NCI-H1048 (cell line): Measurements from ENCODE around the gene HIRA.
A peak's percentile ranks its signal among the peaks of the same experiment; 100 is the strongest.
"Not testable (repeated sequence)": the region's sequence is repeated elsewhere in the genome, so short reads cannot be mapped to it uniquely, and the experiment has no call there.

Experiments
- DNase-seq: peaks from one replicate; lab custom pipeline; 2025; lab: John Stamatoyannopoulos, UW

The HIRA gene

DNA sequence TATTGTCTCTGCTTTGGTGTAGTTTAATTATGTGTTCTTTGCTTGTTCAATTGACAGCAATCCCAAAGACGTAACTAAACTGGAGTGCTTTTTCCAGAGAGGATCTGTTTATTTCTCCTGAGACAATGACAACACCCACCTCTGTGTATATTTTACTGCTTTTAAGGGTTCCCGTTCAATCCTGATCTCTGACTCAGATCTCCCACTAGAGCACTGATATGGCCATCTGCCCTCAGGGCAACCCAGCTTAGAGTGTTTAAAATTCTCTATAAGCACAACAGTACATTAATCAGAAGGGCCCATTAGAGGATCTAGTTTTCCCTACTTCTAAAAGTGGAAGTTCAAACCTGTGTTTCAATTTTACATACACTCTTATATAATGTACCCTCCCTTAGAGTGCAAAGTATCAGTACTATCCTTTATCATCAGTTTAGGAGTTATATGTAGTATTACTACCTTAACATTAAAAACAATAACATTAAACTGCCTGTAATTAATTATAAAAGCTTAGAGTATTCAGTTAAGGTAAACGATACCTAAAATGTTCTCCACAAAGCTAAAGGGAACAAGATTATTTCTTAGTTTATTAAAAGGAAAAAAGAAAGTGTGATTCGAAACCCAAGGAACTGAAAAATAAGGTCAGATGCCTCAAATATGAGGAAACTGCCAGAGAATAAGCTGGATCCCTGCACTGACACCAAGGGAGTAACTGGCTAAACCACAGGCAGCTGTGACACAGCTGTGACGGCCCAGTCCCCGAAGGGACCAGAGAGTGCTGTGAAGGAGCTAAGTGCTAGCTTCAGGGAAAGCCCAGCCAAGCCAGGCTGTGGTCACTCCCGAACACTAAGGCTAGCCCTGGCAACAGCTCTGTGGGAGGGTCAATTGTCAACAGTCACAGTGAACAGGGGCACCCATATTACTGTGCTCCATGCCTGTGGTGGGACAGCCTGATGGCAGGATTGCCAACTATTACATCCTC, 32.2 kb upstream of the HIRA start:
- no peak for DNase-seq

DNA sequence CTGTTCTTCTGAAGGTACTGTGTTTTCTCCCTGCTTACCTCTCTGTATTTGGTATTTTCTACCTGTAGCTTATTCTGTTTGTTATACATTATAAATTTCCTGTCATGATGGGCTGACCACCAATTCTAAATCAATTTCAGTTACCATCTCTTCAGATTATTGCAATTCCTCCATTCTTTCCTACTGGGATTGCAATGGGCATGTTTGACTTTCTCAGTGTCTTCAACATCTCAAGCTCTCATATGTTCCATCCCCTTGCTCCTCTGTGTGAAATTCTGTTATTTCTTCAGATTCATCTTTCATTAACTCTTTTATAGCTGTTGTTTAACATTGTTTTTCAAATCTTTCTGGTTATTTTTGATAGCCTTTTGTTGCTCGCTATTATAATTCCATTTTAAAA, 31.5 kb upstream of the HIRA start:
- no peak for DNase-seq

- no peak for DNase-seq
Observed at GRCh38 chr22:19461506-19461905, 30.0 kb upstream of the HIRA start.

GRCh38 chr22:19460036-19460435, 28.5 kb upstream of the HIRA start:
- no peak for DNase-seq

DNA sequence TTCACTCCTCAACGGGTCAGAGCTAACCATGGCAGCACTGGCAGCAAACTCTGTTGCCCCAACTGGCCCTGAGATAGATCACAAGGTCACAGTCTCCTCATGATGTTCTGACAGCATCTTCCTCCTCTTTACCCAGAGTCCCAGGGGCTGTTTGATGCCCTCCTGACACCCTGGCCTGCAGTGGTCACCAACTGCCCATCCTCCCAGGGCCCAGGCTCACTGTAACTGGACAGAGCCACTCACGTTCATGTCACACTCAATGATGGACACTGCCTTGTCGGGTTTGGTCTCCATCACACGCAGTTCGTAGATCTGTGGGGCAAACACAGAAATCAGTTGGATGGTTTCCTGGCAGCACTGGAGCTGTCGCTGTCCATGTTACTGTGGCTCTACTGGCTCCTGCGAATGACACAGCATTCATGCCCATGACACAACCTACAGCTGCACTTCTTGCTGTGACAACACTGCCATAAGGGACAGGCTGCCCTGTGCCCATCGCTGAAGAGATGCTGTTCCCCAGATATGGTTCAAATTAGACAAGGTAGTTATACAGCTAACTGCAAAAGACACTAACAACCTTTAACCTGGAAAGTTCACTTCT, 26.4 kb upstream of the HIRA start:
- no peak for DNase-seq

DNA sequence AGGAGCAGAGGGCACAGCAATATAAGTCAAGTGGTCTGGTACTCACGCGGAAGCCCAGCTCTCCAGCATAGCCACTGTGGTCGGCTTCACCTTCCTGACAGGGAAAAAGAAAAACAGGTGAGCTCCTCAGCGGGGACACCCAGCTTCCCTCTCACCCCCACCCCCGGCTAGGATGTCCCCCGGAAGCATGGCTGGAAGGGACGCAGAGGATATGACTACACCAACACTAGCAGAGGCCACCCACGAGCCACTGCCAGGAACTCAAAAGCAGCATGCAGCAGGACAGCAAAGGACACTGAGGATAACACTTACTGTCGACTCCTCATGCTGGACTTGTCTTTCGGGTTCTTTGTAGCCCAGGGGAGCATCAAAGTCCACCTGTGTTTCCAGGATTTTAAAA, 25.0 kb upstream of the HIRA start:
- DNase-seq: no peak

DNA sequence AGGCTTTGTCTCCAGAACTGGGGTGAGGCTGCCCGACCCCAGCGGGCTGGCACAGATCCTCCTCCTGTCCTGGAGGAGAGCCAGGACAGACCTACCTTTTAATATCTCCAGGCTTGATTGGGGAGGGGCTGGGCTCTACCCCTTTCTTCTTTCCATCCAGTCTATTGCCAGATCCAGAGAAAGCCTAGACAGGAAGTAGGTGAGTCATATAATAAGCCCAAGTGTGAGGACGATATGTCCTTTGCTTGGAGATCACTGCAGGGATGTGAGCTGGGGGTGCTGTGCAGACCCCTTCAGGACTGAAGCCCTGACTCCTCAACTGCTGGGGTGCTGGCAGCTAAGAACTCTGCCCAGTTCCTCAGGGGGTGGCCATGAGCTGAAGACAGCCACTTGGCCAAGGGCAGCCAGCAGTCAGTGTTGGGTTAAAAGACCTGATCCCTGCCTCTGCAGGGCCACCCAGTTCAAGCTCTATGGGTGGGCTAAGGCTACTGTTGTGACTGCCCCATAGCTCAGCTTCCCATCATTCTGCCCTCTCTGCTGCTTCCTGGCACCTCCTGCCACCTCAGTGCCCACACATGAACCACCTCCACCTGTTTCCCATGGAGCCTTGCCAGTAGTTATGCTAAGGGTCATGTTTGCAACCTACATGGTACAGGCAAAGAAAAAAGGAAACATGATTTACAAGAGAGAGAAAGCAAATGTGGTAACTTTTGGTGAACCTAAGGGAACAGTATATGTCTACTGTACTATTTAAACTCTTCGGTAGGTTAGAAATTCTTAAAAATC, 24.2 kb upstream of the HIRA start:
- DNase-seq: no peak

- DNase-seq: no peak
Observed at GRCh38 chr22:19455033-19455432, 23.5 kb upstream of the HIRA start.

GRCh38 chr22:19454156-19454555, 22.6 kb upstream of the HIRA start:
- no peak for DNase-seq

DNA sequence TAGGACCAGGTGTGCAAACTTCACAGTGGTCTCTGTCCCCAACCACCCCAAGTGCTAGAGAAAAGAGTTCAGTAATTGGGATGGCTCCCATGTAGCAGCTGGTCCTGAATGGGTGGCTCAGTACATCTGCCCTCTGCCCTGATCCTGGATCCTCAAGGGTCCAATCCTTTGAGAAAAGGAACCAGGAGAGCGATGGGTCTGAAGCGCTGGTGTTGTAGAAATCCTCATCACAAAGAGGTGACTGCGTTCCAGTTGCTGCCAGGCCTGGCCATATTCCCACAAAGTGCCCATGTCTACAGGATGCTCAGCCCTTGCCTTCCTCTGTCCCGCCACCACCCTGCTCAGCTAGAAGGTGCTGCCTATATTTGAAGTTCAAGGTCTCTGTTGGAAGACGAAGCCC, 22.2 kb upstream of the HIRA start:
- no peak for DNase-seq

GRCh38 chr22:19451570-19451969, 20.0 kb upstream of the HIRA start:
- DNase-seq: no peak

DNA sequence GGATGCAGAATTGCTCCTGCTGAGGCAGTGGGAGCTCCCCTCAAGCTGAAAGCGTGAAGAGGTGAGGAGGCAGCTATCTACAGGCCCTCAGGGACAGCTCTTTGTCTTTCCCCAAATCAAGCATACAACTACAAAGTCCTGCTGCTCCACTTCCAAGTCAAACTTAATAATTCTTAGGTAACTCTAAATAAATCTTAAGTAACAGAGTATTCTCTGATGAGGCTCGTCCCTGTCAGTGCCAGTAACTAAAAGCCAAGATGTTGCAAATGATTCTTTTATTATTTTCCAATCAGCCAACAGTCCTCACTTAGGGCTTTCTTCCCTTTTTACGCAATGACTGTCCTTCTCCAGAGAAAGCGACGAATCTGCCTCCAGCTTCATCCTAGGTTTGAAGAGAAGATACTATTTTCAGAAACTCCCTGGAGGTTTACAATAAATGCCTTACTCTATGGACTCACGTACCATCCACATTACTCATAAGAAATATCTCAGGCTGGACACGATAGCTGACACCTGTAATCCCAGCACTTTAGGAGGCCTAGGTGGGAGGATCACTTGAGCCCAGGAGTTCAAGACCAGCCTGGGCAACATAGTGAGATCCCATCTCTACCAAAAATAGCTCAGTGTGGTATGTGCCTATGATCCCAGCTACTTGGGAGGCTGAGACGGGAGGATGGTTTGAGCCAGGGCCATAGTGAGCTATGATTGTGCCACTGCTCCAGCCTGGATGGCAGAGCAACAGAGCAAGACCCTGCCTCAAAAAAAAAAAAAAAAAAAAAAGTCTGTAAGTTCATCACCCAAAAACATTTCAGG, 19.0 kb upstream of the HIRA start:
- no peak for DNase-seq

DNA sequence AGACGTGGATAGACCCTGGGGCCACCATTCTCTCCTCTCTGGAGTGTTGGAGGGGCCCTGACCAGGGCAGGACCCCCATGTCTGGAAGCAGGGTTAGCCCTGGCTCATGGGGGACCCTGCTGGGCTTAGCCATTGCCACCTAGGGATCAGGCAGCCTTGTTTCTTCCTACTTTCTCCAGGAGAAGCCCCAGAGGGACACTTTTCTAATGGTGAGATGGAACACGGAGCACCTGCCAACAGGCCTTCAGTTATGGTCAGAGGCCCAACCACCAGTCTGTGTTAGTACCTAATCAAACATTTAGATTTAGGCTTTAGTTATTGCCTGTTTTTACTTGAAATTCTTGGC, 17.9 kb upstream of the HIRA start:
- DNase-seq: no peak

GRCh38 chr22:19448739-19449421, 17.3 kb upstream of the HIRA start:
- no peak for DNase-seq

DNA sequence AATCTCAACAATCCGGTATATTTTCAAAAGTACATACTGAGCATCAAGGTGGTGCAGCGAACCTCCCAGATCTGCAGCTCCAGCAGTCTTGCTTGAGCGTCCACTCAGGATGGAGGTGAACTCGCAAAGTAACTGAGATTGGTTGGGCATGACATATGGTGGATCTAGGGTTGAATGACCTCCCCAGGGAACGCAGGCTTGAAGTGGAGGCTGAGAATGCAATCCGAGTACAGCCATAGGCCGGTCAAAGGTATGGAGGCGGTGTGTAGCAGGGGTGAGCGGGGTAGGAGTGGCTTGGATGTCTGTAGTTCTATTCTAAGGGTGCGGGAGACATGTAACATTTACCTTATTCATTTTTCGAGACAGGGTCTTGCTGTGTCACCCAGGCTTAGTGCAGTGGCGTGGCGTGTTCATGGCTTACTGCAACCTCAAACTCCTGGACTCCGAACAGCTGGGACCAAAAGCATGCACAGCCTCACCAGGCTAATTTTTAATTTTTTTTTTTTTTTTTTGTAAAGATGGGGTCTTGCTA, 16.6 kb upstream of the HIRA start:
- no peak for DNase-seq

GRCh38 chr22:19447330-19448075, 16.0 kb upstream of the HIRA start, which contains the start of gene C22orf39:
Gene C22orf39, minus strand, starts transcription at chr22:19447711. Its CDS starts 23 bp downstream, at chr22:19447688.
- DNase-seq: peak; percentile 68

- no peak for DNase-seq
Observed at GRCh38 chr22:19446603-19447329, 15.2 kb upstream of the HIRA start.

DNA sequence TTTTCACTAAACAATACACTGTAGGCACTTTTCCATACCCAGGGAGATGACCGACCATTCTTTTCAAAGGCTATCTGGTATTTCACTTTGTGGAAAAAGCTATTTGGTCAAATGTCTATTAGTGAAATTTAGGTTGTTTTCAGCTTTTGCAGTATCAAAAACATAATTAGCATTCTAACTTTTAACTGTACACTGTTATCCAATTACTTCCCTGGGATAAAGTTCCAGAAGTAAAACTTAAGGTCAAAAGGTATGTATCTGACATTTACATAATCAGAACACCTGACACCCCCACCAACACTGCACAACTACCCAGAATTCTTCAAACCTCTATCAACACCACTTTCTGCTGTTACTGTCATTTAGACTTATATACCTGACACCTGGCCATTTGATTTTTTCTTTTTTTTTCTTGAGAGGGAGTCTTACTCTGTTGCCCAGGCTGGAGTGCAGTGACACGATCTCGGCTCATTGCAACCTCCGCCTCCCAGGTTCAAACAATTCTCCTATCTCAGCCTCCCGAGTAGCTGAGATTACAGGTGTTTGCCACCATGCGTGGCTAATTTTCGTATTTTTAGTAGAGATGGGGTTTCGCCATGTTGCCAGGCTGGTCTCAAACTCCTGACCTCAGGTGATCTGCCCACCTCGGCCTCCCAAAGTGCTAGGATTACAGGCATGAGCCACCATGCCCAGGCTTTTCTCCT, 13.9 kb upstream of the HIRA start:
- not testable (repeated sequence) for DNase-seq
